GM18861 (cell line): ENCODE results near the gene PRDM15.

Source experiments
- ATAC-seq: cut with Tn5 transposase; IDR thresholded peaks from one replicate; pipeline ENCODE4 v1.9.1; 2021; ENCODE audit not compliant: unreplicated experiment

Gene PRDM15

DNA sequence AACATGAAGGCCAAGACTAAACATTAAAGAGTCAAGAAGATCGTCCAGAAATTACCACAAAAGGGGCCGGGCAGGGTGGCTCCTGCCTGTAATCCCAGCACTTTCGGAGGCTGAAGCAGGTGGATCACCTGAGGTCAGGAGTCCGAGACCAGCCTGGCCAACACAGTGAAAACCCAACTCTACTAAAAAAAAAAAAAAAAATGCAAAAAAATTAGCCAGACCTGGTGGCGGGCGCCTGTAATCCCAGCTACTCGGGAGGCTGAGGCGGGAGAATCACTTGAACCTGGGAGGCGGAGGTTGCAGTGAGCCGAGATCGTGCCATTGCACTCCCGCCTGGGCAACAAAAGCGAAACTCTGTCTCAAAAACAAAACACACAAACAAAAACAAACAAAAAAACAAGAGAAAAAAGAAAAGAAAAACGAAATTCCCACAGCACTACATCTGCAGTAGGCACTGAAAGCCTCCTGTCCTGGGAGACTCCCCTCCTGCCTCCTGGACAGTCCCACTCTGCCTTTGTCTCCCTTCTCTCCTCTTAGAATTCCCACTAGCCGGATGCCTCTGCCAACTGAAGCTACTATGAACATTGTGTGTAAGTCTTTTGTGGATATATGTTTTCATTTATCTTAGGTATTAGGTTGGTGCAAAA lies 94.6 kb downstream of the PRDM15 start:
- ATAC-seq = no peak

DNA sequence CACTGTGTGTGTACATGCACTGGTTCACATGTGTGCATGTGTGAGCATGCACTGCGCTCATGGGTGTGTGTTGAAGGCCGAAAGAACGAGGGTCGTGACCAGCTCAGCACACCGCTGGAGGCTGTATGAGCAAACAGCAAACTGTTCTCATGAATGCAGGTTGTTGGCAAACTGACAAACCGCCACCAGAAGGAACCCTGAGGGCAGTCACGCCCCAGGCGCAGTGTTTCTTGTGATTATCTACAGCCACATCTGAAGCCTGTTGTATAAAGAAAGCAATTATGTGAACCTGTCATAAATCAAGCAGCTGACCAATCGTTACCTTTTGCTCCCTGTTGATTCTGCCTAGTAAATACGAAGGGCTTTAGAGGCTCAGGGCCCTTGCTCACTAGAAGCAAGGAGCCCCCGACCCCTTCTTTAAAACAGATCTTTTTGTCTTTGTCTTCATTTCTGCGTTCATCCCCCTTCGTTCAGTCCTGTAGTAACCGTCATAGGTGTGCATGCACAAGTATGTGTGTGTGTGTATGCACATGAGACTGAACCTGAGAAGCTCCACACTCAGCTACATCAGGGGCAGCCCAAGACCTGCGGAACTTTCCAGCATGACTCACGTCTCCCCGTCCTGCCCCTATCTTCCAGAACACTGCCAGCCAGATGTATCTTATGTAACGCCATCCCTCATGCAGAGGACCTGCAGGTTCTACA lies 95.5 kb downstream of the PRDM15 start:
- ATAC-seq = no peak

DNA sequence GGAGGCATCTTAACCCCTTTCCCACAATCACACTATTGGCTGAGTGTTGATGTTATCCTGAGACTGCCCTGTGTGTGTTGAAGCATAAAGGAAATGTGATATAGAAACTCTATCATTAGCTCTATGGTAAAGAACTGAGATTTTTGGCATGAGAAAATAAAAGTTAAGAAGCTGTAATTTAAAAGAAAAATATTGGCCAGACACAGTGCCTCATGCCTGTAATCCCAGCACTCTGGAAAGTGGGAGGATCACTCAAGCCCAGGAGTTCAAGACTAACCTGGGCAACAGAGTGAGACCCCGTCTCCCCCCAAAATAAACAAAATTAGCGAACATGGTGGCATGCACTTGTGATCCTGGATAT lies 98.1 kb downstream of the PRDM15 start:
- no peak for ATAC-seq

DNA sequence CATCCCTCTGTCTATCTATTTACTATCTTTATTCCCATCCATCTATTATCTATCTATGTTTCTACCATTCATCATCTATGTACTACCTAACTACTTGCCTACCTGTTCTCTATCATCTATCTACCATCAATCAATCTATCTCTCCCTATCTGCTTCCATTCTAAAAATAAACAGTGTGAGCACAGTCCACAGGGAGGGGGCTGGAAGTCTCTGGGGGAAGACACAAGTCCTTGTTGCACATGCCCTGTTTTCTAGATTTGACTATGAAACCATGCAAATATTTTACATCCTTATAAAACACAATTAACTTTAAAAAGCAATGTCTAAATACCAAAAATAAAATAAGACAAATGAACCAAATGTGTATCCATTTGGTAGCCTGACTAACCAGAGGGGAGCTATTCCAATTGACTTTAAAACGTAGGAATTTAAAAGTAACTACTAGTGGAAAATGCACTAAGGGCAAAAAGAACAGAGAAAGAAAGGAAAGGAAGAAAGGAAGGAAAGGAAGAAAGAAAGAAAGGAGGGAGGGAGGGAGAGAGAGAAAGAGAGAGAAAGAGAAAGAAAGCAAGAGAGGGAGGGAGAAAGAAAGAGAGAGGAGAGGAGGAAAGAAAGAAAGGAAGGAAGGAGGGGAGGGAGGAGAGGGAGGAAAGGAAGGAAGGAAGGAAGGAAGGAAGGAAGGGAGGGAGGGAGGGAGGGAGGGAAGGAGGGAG lies 98.7 kb downstream of the PRDM15 start:
- no peak for ATAC-seq

DNA sequence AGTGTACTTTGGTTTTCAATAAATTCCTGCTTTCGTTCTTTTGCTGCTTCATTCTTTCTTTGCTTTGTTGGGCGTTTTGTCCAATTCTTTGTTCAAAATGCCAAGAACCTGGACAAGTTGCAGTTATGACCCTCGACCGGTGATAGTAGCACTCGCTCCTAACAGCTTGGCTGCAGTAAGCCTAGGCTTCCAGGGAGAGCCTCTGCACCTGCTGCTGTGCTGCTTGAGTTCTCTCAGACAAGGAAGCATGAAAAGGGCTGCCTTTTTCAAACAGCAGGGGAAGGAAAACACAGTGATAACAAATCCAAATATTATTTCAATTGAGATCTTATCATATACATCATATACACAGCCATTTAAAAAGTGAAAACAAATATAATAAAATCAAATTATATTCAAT lies 99.5 kb downstream of the PRDM15 start:
- ATAC-seq = no peak

GRCh38 chr21:41778930-41779600 lies 100.1 kb downstream of the PRDM15 start:
- no peak for ATAC-seq

- ATAC-seq = no peak
Observed at GRCh38 chr21:41777951-41778815, 101.0 kb downstream of the PRDM15 start.

- no peak for ATAC-seq
Observed at GRCh38 chr21:41776778-41777177, 102.4 kb downstream of the PRDM15 start.

DNA sequence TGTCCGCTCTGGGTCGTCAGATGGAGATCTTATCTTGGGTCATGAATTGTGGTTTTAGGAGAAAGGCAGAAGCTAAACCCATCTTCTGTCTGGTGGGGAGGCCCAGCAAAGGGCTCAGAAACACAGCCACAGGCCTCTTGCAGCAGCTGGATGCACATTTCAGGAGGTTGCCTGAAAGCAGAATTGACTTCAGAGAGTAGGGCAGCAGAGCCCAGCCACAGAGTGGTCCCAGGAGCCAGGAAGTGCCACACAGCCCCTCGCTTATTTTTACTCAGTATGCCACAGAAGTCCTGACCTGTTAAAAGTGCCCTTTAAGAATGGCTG lies 104.0 kb downstream of the PRDM15 start:
- ATAC-seq = no peak

- no peak for ATAC-seq
Observed at GRCh38 chr21:41774467-41775148, 104.5 kb downstream of the PRDM15 start.

- ATAC-seq = no peak
Observed at GRCh38 chr21:41772351-41773080, 106.6 kb downstream of the PRDM15 start.

DNA sequence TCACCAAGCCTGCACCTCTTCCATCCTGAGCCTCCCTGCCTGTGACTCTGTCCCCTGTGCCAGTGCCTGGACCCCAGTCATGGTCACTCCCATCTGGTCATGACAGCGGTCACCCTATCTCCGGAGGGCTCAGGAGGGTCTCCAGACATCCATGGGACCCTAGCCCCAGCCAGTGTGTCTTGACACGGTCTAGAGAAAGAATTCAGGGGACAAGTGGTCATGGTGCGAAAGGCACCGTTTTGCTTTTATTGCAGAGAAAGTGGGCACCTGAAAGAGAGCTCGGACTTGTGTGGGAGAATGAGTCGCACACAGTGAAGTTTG lies 107.6 kb downstream of the PRDM15 start:
- ATAC-seq = no peak

GRCh38 chr21:41770901-41771624 lies 108.1 kb downstream of the PRDM15 start:
- ATAC-seq = no peak

- ATAC-seq = no peak
Observed at GRCh38 chr21:41769933-41770332, 109.2 kb downstream of the PRDM15 start.

DNA sequence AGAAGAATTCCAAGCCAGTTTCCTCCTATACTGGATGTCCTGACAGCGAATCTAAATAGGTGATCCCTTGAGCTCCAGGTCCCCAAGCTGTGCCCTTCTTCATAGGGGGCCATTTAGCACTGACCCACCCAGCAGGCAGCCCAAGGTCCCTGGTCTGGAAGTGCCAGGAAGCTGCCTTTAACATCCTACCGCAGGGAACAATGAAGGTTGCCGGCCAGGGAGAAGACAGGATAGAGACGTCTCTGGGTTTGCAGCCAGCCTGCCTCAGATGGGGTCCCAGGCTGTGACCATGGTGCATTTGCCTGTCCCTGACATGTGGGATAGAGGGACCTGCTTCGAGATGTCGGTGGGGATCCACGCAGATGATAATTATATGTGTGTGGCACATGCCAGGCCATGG lies 109.6 kb downstream of the PRDM15 start:
- no peak for ATAC-seq

DNA sequence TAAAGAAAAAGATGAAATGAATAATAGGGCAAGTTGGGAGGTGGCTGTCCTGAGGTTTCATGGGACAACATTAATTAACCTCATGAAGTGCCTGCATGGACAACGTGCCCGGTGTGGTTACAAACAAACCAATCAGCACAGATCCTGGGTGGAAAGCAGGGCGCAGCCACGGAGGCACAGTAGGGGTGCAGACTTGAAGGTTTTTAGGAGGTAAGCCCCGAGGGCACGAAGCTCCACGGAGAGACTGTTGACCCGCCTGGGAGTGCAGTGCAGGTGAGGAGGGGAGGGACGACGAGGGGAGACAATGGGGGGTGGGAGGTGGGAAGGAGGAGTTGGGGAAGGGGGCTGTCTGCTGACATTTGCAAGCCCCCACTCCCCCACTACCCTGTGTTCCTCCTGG lies 110.0 kb downstream of the PRDM15 start:
- ATAC-seq = no peak

DNA sequence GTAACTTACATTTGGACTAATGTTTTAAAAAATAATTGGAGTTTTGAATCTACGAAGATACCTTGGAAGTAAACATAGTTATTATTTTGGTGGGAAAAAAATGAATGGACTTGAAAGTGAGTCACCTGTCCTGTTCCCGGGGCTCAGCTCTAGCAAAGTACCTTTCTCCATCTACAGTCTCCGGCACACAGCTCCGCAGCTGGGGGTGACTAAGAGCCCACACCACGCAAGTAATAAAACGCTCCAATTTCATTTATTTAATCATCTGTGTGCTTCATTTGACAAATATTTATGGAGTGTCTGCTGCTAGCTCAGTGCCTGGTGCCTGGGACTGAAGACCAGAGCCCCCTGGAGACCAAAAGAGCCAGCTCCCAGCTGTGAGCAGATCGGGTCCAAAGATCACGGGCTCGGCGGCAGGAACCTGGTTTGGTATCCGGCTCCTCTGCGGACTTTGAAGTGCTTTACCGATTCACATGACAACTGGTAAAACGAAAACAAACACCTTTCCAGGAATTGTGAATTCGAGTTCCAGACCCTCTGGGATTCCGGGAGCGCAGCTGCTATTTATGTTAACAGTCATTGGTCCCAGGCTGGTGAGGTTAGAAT lies 110.6 kb downstream of the PRDM15 start:
- ATAC-seq = no peak

DNA sequence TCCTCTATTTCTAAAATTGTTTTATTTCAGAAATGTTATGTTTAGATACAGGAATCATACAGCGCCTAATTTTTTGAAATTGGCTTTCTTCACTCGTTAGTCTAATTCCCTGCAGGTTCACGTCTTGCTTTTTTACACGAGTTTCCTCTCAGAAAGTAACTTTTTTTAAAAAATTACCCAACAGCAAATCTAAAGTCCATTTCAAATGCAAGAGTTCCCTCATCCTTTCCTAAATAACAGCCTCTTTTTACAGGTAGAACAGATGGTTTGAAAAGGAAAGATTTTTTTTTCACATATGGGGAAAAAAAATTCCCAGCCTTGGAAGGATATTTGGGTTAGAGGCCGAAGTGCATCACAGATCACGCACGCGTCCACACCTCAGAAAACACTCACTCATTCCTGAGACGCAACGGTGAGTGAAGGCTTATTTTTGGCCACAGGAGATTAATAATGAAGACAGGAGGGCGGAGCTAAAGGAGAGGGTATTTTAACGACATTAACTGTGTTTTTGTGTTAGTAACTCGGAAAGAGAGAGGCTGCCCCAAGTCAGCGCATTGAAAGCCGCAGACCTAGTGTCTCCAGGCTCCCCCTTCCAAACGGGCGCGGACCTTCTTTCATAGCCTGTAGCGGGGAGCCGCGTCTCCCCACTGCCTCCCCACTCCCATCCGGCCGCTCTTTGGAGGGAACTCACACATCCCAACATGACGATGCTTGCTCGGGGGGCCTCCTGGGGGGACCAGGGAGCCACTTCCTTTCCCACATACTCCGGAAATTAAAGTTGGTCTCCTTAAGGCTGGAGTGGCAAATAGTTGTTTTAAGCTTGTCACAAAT lies 111.3 kb downstream of the PRDM15 start:
- ATAC-seq = no peak
